HepG2 (cell line): ENCODE measurements around the gene FRAS1. TPM values are rescaled to one million over a fixed set of nuclear protein-coding genes. Genes with fewer than 3 reads are reported as not detected.
A peak's percentile ranks its signal among the peaks of the same experiment; 100 is the strongest.

Experiments
- BCL6 ChIP-seq: IDR thresholded peaks from 2 replicates; pipeline ENCODE4 v1.6.1; 2016; ENCODE audit warnings: missing genetic modification reagents, missing compliant biosample characterization
- CHD4 ChIP-seq: fragments of 200-600 bp; sonication (generic); IDR thresholded peaks from 2 replicates; pipeline ENCODE4 v1.7.0; 2017; ENCODE audit warnings: mild to moderate bottlenecking, low read length, borderline replicate concordance
- DPF2 ChIP-seq: sonication (generic); formaldehyde crosslinking; IDR thresholded peaks from 2 replicates; pipeline ENCODE4 v1.4.0; 2020; ENCODE audit warnings: mild to moderate bottlenecking, low read depth, missing genetic modification reagents, borderline replicate concordance
- ELF4 ChIP-seq: sonication (generic); formaldehyde crosslinking; IDR thresholded peaks from 2 replicates; pipeline ENCODE4 v1.5.0; 2020; ENCODE audit warnings: missing genetic modification reagents, mild to moderate bottlenecking, moderate library complexity, borderline replicate concordance
- NR1H2 ChIP-seq: sonication (generic); formaldehyde crosslinking; IDR thresholded peaks from 2 replicates; pipeline ENCODE4 v1.8.1; 2022; ENCODE audit warnings: low read depth, missing genetic modification reagents, borderline replicate concordance
- PLRG1 ChIP-seq: fragments of 450-650 bp; conservative IDR thresholded peaks from 2 replicates; pipeline ENCODE4 v1.6.1; 2016
- SP140L ChIP-seq: sonication (generic); formaldehyde crosslinking; IDR thresholded peaks from 2 replicates; pipeline ENCODE4 v1.4.0; 2020; ENCODE audit warnings: missing genetic modification reagents, borderline replicate concordance
- TEAD2 ChIP-seq: sonication (generic); formaldehyde crosslinking; IDR thresholded peaks from 2 replicates; pipeline ENCODE4 v1.9.0; 2021; ENCODE audit warnings: missing genetic modification reagents
- U2AF1 ChIP-seq: fragments of 200-400 bp; formaldehyde crosslinking; optimal IDR thresholded peaks from 2 replicates; pipeline ENCODE3; 2017; ENCODE audit warnings: mild to moderate bottlenecking, low read depth, low read length
- U2AF2 ChIP-seq: fragments of 200-400 bp; formaldehyde crosslinking; IDR thresholded peaks from 2 replicates; pipeline ENCODE4 v1.6.1; 2017; ENCODE audit warnings: low read depth, mild to moderate bottlenecking, low read length
- XRCC5 ChIP-seq: fragments of 200-400 bp; formaldehyde crosslinking; optimal IDR thresholded peaks from 2 replicates; pipeline ENCODE3; 2017; ENCODE audit warnings: mild to moderate bottlenecking, low read length
- ZNF232 ChIP-seq: sonication (generic); formaldehyde crosslinking; IDR thresholded peaks from 2 replicates; pipeline ENCODE4 v1.4.0; 2020; ENCODE audit warnings: missing genetic modification reagents, borderline replicate concordance
- ZNF282 ChIP-seq: fragments of 450-650 bp; IDR thresholded peaks from 2 replicates; pipeline ENCODE4 v1.6.1; 2018; ENCODE audit not compliant: partially characterized antibody
- ZNF343 ChIP-seq: sonication (generic); formaldehyde crosslinking; IDR thresholded peaks from 2 replicates; pipeline ENCODE4 v1.4.0; 2020; ENCODE audit warnings: mild to moderate bottlenecking, missing genetic modification reagents
- ZNF562 ChIP-seq: sonication (generic); formaldehyde crosslinking; IDR thresholded peaks from 2 replicates; pipeline ENCODE4 v1.8.0; 2022; ENCODE audit warnings: missing genetic modification reagents, borderline replicate concordance
- ZNF615 ChIP-seq: sonication (generic); formaldehyde crosslinking; IDR thresholded peaks from 2 replicates; pipeline ENCODE4 v1.5.0; 2020; ENCODE audit warnings: mild to moderate bottlenecking, missing genetic modification reagents, borderline replicate concordance
- ZNF629 ChIP-seq: sonication (generic); formaldehyde crosslinking; conservative IDR thresholded peaks from 2 replicates; pipeline ENCODE4 v1.5.0; 2020; ENCODE audit warnings: missing genetic modification reagents
- polyA plus RNA-seq, 8 experiments: library from polyadenylated mRNA; depleted of rRNA in 3 of 8; stranded (reverse) in 7 of 8; unstranded in 1 of 8; fragments of >200 nt; fragmentation: Illumina TruSeq in 4 of 8; extraction: Trizol in 4 of 8; gene quantifications; 2 replicates each; pipeline versions ENCODE4 v1.2.1 to v1.2.3, GENCODE V29; 2011 to 2016; ENCODE audit warnings: low read depth in 4 of 8, missing spikeins in 1 of 8, mixed read lengths in 1 of 8; ENCODE audit not compliant: insufficient read depth in 1 of 8
- total RNA-seq, 5 experiments: library from RNA; depleted of rRNA; stranded (reverse); fragments of >200 nt; fragmentation: Illumina TruSeq; extraction: Trizol; gene quantifications; 2 replicates each; pipeline ENCODE4 v1.2.3, GENCODE V29; 2016; ENCODE audit warnings: low read depth in 1 of 5
- TF ChIP-seq, protein P1 (sequence below): sonication (generic); formaldehyde crosslinking; IDR thresholded peaks from 2 replicates; pipeline ENCODE4 v1.4.0; 2020; ENCODE audit warnings: missing genetic modification reagents, borderline replicate concordance
- TF ChIP-seq, protein P2 (sequence below): sonication (generic); formaldehyde crosslinking; IDR thresholded peaks from 2 replicates; pipeline ENCODE4 v1.4.0; 2020; ENCODE audit warnings: missing genetic modification reagents
- TF ChIP-seq, protein P3 (sequence below): sonication (generic); formaldehyde crosslinking; IDR thresholded peaks from 2 replicates; pipeline ENCODE4 v1.8.1; 2022; ENCODE audit warnings: mild to moderate bottlenecking, missing genetic modification reagents

The FRAS1 gene
- total and polyA plus RNA-seq, 2 of the 13 experiments (the other 11 are each of a cell fraction or from before 2014, with no cell fraction given): 22.5 to 31.6 TPM

DNA sequence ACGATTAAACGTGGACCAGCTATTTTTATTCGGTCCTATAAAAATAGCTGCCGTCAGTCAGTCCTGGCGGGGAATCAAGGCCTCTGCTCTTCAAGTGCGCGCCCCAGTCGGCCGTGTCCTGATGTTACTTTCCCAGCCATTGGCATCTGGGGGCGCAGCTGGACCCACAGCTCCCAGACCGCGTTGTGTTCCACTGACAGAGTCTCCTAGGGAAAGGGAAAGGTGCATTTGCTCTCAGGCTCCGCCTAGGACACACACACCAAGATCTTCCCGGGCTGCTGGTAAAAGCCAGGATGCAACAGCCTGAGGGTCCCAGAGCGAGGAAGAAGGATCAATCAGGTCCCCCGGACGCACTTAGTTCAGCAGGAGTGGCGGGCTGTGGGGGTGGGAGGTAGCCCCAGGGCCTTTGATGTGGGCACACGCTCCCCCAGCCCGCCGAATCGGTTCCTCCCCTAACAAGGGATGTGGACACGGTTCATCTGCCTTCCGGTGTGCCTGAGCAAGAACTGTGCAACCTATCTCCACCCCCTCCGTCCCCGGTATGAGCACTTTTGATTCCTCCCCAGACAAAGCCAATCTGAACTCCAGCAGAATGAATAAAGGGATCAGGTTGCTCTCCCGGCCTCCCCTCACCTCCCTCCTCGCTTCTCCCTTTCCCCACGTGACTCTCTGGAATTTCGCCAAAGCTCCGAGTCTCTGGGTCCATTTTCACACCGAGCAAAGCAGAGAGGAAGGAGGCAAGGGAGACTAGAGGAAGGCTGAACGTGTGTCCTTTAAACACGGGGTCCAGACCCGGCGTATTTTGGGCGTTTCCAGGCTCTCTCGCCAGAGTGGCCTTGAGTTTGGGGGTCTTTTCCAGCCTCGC lies 626 bp upstream of the FRAS1 start (continued):
- TF ChIP-seq, protein P1, sequence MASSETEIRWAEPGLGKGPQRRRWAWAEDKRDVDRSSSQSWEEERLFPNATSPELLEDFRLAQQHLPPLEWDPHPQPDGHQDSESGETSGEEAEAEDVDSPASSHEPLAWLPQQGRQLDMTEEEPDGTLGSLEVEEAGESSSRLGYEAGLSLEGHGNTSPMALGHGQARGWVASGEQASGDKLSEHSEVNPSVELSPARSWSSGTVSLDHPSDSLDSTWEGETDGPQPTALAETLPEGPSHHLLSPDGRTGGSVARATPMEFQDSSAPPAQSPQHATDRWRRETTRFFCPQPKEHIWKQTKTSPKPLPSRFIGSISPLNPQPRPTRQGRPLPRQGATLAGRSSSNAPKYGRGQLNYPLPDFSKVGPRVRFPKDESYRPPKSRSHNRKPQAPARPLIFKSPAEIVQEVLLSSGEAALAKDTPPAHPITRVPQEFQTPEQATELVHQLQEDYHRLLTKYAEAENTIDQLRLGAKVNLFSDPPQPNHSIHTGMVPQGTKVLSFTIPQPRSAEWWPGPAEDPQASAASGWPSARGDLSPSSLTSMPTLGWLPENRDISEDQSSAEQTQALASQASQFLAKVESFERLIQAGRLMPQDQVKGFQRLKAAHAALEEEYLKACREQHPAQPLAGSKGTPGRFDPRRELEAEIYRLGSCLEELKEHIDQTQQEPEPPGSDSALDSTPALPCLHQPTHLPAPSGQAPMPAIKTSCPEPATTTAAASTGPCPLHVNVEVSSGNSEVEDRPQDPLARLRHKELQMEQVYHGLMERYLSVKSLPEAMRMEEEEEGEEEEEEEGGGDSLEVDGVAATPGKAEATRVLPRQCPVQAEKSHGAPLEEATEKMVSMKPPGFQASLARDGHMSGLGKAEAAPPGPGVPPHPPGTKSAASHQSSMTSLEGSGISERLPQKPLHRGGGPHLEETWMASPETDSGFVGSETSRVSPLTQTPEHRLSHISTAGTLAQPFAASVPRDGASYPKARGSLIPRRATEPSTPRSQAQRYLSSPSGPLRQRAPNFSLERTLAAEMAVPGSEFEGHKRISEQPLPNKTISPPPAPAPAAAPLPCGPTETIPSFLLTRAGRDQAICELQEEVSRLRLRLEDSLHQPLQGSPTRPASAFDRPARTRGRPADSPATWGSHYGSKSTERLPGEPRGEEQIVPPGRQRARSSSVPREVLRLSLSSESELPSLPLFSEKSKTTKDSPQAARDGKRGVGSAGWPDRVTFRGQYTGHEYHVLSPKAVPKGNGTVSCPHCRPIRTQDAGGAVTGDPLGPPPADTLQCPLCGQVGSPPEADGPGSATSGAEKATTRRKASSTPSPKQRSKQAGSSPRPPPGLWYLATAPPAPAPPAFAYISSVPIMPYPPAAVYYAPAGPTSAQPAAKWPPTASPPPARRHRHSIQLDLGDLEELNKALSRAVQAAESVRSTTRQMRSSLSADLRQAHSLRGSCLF (CRISPR knock-in tag): no peak
- TF ChIP-seq ZNF343 (CRISPR knock-in tag): no peak; the same call in 1 of the 2 replicates
- TF ChIP-seq ZNF562: no peak
- no peak for TF ChIP-seq SP140L (CRISPR knock-in tag)
- peak; percentile 33; the same call in 1 of the 2 replicates for TF ChIP-seq NR1H2 (CRISPR knock-in tag)
- TF ChIP-seq, protein P2, sequence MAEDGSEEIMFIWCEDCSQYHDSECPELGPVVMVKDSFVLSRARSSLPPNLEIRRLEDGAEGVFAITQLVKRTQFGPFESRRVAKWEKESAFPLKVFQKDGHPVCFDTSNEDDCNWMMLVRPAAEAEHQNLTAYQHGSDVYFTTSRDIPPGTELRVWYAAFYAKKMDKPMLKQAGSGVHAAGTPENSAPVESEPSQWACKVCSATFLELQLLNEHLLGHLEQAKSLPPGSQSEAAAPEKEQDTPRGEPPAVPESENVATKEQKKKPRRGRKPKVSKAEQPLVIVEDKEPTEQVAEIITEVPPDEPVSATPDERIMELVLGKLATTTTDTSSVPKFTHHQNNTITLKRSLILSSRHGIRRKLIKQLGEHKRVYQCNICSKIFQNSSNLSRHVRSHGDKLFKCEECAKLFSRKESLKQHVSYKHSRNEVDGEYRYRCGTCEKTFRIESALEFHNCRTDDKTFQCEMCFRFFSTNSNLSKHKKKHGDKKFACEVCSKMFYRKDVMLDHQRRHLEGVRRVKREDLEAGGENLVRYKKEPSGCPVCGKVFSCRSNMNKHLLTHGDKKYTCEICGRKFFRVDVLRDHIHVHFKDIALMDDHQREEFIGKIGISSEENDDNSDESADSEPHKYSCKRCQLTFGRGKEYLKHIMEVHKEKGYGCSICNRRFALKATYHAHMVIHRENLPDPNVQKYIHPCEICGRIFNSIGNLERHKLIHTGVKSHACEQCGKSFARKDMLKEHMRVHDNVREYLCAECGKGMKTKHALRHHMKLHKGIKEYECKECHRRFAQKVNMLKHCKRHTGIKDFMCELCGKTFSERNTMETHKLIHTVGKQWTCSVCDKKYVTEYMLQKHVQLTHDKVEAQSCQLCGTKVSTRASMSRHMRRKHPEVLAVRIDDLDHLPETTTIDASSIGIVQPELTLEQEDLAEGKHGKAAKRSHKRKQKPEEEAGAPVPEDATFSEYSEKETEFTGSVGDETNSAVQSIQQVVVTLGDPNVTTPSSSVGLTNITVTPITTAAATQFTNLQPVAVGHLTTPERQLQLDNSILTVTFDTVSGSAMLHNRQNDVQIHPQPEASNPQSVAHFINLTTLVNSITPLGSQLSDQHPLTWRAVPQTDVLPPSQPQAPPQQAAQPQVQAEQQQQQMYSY: 0 out of 2 replicates have a peak, but pooled peaks have one; percentile 35
- TF ChIP-seq, protein P3, sequence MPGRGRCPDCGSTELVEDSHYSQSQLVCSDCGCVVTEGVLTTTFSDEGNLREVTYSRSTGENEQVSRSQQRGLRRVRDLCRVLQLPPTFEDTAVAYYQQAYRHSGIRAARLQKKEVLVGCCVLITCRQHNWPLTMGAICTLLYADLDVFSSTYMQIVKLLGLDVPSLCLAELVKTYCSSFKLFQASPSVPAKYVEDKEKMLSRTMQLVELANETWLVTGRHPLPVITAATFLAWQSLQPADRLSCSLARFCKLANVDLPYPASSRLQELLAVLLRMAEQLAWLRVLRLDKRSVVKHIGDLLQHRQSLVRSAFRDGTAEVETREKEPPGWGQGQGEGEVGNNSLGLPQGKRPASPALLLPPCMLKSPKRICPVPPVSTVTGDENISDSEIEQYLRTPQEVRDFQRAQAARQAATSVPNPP (CRISPR knock-in tag): no peak
- TF ChIP-seq DPF2 (CRISPR knock-in tag): no peak
- no peak; the same call in 1 of the 2 replicates for TF ChIP-seq ZNF629
- no peak for TF ChIP-seq ZNF282
- TF ChIP-seq ZNF232 (CRISPR knock-in tag): no peak
- TF ChIP-seq BCL6: peak; percentile 40; the same call in 1 of the 2 replicates
- TF ChIP-seq XRCC5: no peak
- TF ChIP-seq U2AF1: no peak
- TF ChIP-seq PLRG1: no peak
- TF ChIP-seq CHD4: no peak
- TF ChIP-seq U2AF2: no peak
- no peak for TF ChIP-seq ZNF615
- TF ChIP-seq ELF4 (CRISPR knock-in tag): no peak
- TF ChIP-seq TEAD2 (CRISPR knock-in tag): no peak
